Right cardiac atrium (tissue), 5 donors: Measurements from ENCODE around the gene RPUSD2. TPM values are rescaled to one million over a fixed set of nuclear protein-coding genes. Genes with fewer than 3 reads are reported as not detected.

Source experiments
- ATAC-seq, 2 donors: fragments of 200-7000 bp; cut with Tn5 transposase; one replicate each; pipeline versions ENCODE4 v1.8.0 to v1.9.1; 2020; ENCODE audit warnings: moderate library complexity in 2 of 2, mild to moderate bottlenecking in 1 of 2
- DNase-seq, 3 donors: peaks; one replicate each; pipeline ENCODE4 v3.0.0-alpha.2; 2020
- H3K27ac ChIP-seq: one replicate; pipeline ENCODE4 v1.5.1; 2013; ENCODE audit warnings: mild to moderate bottlenecking, low read length, control low read depth, moderate library complexity
- H3K27me3 ChIP-seq: one replicate; pipeline ENCODE4 v1.6.1; 2013; ENCODE audit not compliant: control insufficient read depth, insufficient read depth
- H3K4me1 ChIP-seq: one replicate; pipeline ENCODE4 v1.6.1; 2013; ENCODE audit warnings: low read length; ENCODE audit not compliant: control insufficient read depth, insufficient read depth
- H3K4me3 ChIP-seq: one replicate; pipeline ENCODE4 v1.5.1; 2013; ENCODE audit warnings: low read length, control low read depth
- H3K9me3 ChIP-seq: one replicate; pipeline ENCODE4 v1.6.1; 2013; ENCODE audit warnings: low read length; ENCODE audit not compliant: control insufficient read depth
- WGBS: extraction: QIAGEN DNeasy Blood & Tissue Kit; methylation state at CpG from one replicate; pipeline ENCODE4 v1.1.7; 2013; 5-methylcytosine and 5-hydroxymethylcytosine counted together
- intact Hi-C, 4 donors: fragments of 100-400 bp; cut with DNase I; formaldehyde crosslinking; loops; one replicate each; pipeline versions ENCODE4 v1.11.0 to v1.14.0; 2022 to 2023
- long read RNA-seq, 4 donors: library from polyadenylated mRNA; unstranded; transcript quantifications; one replicate each; pipeline ENCODE4 v2.0.0, GENCODE V29; 2020 to 2021
- polyA plus RNA-seq: library from polyadenylated mRNA; stranded (reverse); fragments of 200-250 nt; gene quantifications from one replicate; pipeline ENCODE4 v1.2.3, GENCODE V29; 2013
- total RNA-seq, 4 donors: library from RNA; stranded (reverse); fragmentation: NEBNext Ultra II Directional; extraction: Animal tissue kit (Norgen Biotek cat#: 25700); gene quantifications; one replicate each; pipeline ENCODE4 v1.2.1, GENCODE V29; 2021
- donor health status: healthy with polysubstance abuse.
- donor health status: DM: no; HTN: yes; CAD: no.
- donor health status: DM: no; HTN: no; CAD: no.
- donor health status: DM: no; HTN: yes; CAD: no; lungs with severe emphysema.
- donor health status: DM: yes; HTN: yes; CAD: no.

Gene RPUSD2, protein sequence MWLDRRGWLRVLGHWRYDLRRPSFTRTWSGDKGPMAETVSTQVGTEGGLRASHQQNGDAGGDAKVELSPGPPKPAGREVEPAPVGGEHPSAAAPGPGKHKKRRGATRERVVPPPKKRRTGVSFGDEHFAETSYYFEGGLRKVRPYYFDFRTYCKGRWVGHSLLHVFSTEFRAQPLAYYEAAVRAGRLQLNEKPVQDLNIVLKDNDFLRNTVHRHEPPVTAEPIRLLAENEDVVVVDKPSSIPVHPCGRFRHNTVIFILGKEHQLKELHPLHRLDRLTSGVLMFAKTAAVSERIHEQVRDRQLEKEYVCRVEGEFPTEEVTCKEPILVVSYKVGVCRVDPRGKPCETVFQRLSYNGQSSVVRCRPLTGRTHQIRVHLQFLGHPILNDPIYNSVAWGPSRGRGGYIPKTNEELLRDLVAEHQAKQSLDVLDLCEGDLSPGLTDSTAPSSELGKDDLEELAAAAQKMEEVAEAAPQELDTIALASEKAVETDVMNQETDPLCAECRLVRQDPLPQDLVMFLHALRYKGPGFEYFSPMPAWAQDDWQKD
- total RNA-seq: 1 to 10 TPM; 8.0 to 9.7 (median 9.0) TPM
- polyA plus RNA-seq: 7.6 TPM
- long read RNA-seq, donor 1, transcript RPUSD2-201 (3 exons, 2,358 nt): major isoform, 30 of 36 reads
- long read RNA-seq, donor 1, partial matches to known transcripts: 4 of 36 reads
- long read RNA-seq, donor 1, other reads (novel, unspliced or antisense): 1 of 36 reads
- long read RNA-seq, donor 2, transcript RPUSD2-201 (3 exons, 2,358 nt): major isoform, 11 of 12 reads
- long read RNA-seq, donor 2, partial matches to known transcripts: 0 of 12 reads
- long read RNA-seq, donor 2, other reads (novel, unspliced or antisense): 0 of 12 reads
- long read RNA-seq, donor 3, transcript RPUSD2-201 (3 exons, 2,358 nt): major isoform, 63 of 68 reads
- long read RNA-seq, donor 3, partial matches to known transcripts: 0 of 68 reads
- long read RNA-seq, donor 3, other reads (novel, unspliced or antisense): 3 of 68 reads
- long read RNA-seq, donor 4, transcript RPUSD2-201 (3 exons, 2,358 nt): major isoform, 10 of 16 reads
- long read RNA-seq, donor 4, partial matches to known transcripts: 1 of 16 reads
- long read RNA-seq, donor 4, other reads (novel, unspliced or antisense): 1 of 16 reads

- Histone ChIP-seq H3K9me3 (no peaks in the 10 kb centered on the region), H3K27me3 (no peaks in the 10 kb centered on the region), H3K4me1 (peaks cover 5% of the 10 kb centered on the region), H3K4me3 (peak within 1 kb of the TSS; percentile 71), H3K27ac (peak within 1 kb of the TSS; percentile 50)
- intact Hi-C loops: no loop called here
- ATAC-seq: peak; percentile 87
- DNase-seq: peak; percentile 93 to 98 (median 96)
- under 1% methylated on average over 62 of the region's 62 CpGs for WGBS
Measured at GRCh38 chr15:40569129-40569953, at the start of gene RPUSD2. Gene RPUSD2, plus strand, starts transcription at chr15:40569299. Its CDS starts 39 bp downstream, at chr15:40569338.

DNA sequence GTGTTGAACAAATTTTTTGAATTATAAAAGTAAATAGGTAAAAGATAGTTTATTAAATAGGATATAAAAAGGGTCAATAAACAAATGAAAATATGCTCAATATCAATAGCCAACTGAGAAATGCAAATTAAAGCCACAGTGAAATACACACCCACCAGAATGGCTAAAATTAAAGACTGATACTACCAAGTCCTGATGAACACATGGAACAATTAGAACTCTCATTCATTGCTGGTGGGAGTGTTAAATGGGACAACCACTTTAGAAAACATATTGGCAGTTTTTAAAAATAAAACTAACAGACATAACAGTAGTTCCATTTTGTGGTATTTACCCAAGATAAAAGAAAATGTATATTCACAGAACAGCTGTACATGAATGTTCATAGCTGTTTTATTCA, 45.5 kb upstream of the RPUSD2 start:
- Histone ChIP-seq H3K4me3 (no peak overlapping the region), H3K4me1 (no peaks in the 10 kb centered on the region), H3K27me3 (no peaks in the 10 kb centered on the region), H3K27ac (no peak overlapping the region), H3K9me3 (no peaks in the 10 kb centered on the region)
- ATAC-seq: no peak
- intact Hi-C loops: loop anchor here in 1 of 4 donors (5.0 kb wide), 1 partner anchor 354 kb away; no protein-coding TSS in a partner anchor
- DNase-seq: no peak

DNA sequence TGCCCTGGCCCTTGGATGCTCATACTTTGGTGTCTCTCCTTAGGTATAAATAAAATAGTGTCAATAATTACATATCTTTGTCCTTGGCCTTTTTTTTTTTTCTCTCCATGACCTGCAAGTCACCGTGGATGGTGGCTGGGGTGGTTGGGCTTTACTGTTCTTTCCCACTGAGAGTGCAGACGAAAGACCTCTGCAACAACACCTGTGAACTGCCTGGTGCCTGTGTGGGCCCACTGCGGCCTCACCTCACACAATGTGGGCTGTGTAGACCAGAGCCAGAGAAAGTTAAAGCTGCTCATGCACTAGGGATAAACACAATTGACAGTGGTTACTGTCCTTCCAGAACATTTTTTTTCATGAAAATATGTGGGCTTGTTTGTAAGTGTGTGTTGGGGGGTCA, 43.2 kb upstream of the RPUSD2 start:
- no peak for DNase-seq
- no peaks in the 10 kb centered on the region for H3K9me3 ChIP-seq
- H3K4me1 ChIP-seq: no peaks in the 10 kb centered on the region
- 90% methylated on average over 3 of the region's 3 CpGs for WGBS
- no peaks in the 10 kb centered on the region for H3K27me3 ChIP-seq
- H3K27ac ChIP-seq: no peak overlapping the region
- ATAC-seq: no peak
- intact Hi-C loops: no loop called here
- no peak overlapping the region for H3K4me3 ChIP-seq

DNA sequence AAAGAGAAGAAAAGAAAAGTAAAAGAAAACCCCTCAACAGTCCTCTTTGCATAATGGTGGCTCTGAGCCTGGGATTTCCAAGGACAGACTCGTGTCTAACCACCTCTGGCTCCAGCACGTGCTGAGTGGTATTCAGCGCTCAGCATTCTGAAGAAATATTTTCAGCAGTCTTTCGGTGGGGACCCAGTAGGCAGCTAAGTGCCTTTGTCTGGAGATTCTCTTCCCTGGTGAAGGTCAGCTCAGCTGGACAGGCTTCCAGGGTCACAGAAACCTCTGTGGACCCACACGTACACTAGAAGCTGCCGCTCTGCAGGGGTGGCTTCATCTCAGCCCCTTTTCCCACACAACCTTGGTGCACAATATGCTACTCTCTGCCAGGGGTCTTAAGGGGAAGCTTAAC, 40.3 kb upstream of the RPUSD2 start:
- no peak overlapping the region for H3K4me3 ChIP-seq
- H3K27ac ChIP-seq: no peak overlapping the region
- no peaks in the 10 kb centered on the region for H3K9me3 ChIP-seq
- 85% methylated on average over 6 of the region's 6 CpGs for WGBS
- intact Hi-C loops: no loop called here
- H3K27me3 ChIP-seq: no peaks in the 10 kb centered on the region
- no peaks in the 10 kb centered on the region for H3K4me1 ChIP-seq
- no peak for ATAC-seq
- DNase-seq: no peak

DNA sequence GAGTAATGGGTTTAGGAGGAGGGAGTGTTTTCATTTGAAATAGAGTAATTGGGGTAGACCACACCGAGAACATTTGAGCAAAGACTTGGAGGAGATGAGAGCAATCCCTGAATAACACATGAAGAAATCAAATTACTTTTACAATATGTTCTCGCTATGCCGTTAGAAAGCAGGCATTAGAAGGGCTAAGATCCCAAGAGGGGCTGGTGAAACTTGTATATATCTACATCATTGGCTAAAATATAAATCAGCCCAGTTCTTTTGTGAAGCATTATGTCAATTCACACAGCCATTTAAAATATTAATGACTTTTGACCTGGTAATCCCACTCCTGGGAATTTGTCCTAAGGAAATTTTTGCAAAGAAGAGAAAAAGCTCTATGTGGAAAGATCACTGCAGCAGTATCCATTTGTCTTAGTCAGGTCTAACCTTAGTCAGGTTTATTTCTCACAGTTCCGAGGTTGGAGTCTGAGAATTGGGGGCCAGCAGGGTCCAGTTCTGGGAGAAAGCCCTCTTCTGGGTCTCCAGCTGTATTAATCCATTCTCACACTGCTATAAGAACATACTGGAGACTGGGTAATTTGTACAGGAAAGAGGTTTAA, 35.2 kb upstream of the RPUSD2 start:
- Histone ChIP-seq H3K4me3 (no peak overlapping the region), H3K9me3 (no peaks in the 10 kb centered on the region), H3K27me3 (no peaks in the 10 kb centered on the region), H3K4me1 (no peaks in the 10 kb centered on the region), H3K27ac (no peak overlapping the region)
- 93% methylated on average over 4 of the region's 4 CpGs for WGBS
- DNase-seq (no peak), ATAC-seq (no peak)
- intact Hi-C loops: no loop called here

GRCh38 chr15:40534371-40534770, 34.7 kb upstream of the RPUSD2 start:
- Histone ChIP-seq H3K27ac (no peak overlapping the region), H3K4me3 (no peak overlapping the region), H3K4me1 (no peaks in the 10 kb centered on the region), H3K27me3 (no peaks in the 10 kb centered on the region), H3K9me3 (no peaks in the 10 kb centered on the region)
- ATAC-seq: no peak
- WGBS: 70% methylated on average over 5 of the region's 5 CpGs
- DNase-seq: no peak
- intact Hi-C loops: no loop called here

DNA sequence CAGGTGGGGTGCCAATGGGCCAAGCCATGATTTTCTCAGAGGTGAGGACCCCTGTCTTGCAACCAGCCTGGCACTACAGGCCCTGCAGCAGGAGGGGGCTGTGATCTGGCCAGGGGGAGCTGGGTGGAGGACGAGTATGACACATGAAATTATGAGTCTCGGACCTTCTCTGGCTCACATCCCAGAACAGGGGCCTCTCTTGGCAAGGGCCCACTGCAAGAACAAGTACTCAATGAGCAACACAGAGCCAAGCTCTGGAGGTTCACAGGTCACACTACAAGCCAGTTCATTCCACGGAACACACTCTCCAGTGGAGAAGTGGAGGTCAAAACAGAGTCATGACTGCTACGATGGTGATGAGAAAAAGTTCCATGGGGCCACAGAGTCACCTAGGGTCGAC, 32.6 kb upstream of the RPUSD2 start:
- DNase-seq: peak in 1 of 3 donors; percentile 53
- WGBS: 39% methylated on average over 5 of the region's 5 CpGs
- intact Hi-C loops: no loop called here
- no peaks in the 10 kb centered on the region for H3K4me1 ChIP-seq
- no peak overlapping the region for H3K27ac ChIP-seq
- no peak overlapping the region for H3K4me3 ChIP-seq
- no peaks in the 10 kb centered on the region for H3K9me3 ChIP-seq
- H3K27me3 ChIP-seq: no peaks in the 10 kb centered on the region
- ATAC-seq: peak; percentile 34 to 40

- no peak for ATAC-seq
- no peaks in the 10 kb centered on the region for H3K27me3 ChIP-seq
- intact Hi-C loops: no loop called here
- no peak overlapping the region for H3K4me3 ChIP-seq
- H3K4me1 ChIP-seq: no peaks in the 10 kb centered on the region
- 87% methylated on average over 6 of the region's 6 CpGs for WGBS
- no peak for DNase-seq
- H3K9me3 ChIP-seq: no peaks in the 10 kb centered on the region
- no peak overlapping the region for H3K27ac ChIP-seq
Measured at GRCh38 chr15:40538976-40539375, 30.1 kb upstream of the RPUSD2 start.

GRCh38 chr15:40543082-40543481, 26.0 kb upstream of the RPUSD2 start:
- DNase-seq (no peak), ATAC-seq (no peak)
- WGBS: 92% methylated on average over 3 of the region's 3 CpGs
- Histone ChIP-seq H3K9me3 (no peaks in the 10 kb centered on the region), H3K4me3 (no peak overlapping the region), H3K27me3 (no peaks in the 10 kb centered on the region), H3K27ac (no peak overlapping the region), H3K4me1 (peaks cover 2% of the 10 kb centered on the region)
- intact Hi-C loops: no loop called here

GRCh38 chr15:40543631-40544294, 25.3 kb upstream of the RPUSD2 start:
- Histone ChIP-seq H3K4me1 (peaks cover 2% of the 10 kb centered on the region), H3K9me3 (no peaks in the 10 kb centered on the region), H3K27me3 (no peaks in the 10 kb centered on the region), H3K4me3 (no peak overlapping the region), H3K27ac (no peak overlapping the region)
- no peak for DNase-seq
- 85% methylated on average over 5 of the region's 5 CpGs for WGBS
- no peak for ATAC-seq
- intact Hi-C loops: no loop called here
